ENCODE results near the gene EHBP1. TPM values are rescaled to one million over a fixed set of nuclear protein-coding genes. Genes with fewer than 3 reads are reported as not detected.

The EHBP1 gene
- total and polyA plus RNA-seq, 2 donors (not counting 1 experiment from before 2014, with no cell fraction given) = 129 to 191 TPM

GRCh38 chr2:63038034-63038433 is 332.5 kb downstream of the EHBP1 start:
- Histone ChIP-seq H3K36me3 (ENCODE audit: control insufficient read depth, insufficient read depth, low read length) (no peaks in the 10 kb centered on the region), H4K20me1 (ENCODE audit: control insufficient read depth, extremely low read depth, insufficient read depth, low read length) (peaks cover 1% of the 10 kb centered on the region), H3K27ac (ENCODE audit: insufficient read depth, low read length) (no peak overlapping the region)

GRCh38 chr2:63040586-63040985 is 335.1 kb downstream of the EHBP1 start:
- Histone ChIP-seq H3K27me3 (ENCODE audit: control insufficient read depth, insufficient read depth, low read length) (no peaks in the 10 kb centered on the region), H3K4me3 (replicated peaks in 1 of 4; ENCODE audit: control extremely low read depth in 1 of 4, insufficient read depth in 1 of 4, low read depth in 3 of 4, low read length in 4 of 4) (no peak overlapping the region), H3K9ac (ENCODE audit: insufficient read depth, low read length) (no peak overlapping the region), H3K79me2 (ENCODE audit: control insufficient read depth, insufficient read depth, low read length) (no peaks in the 10 kb centered on the region), H3K9me3 (ENCODE audit: control insufficient read depth, insufficient read depth, low read depth, low read length) (no peaks in the 10 kb centered on the region), H3K4me2 (ENCODE audit: extremely low read depth, insufficient read depth, low read length) (no peak overlapping the region), H4K20me1 (ENCODE audit: control insufficient read depth, extremely low read depth, insufficient read depth, low read length) (peaks cover 1% of the 10 kb centered on the region), H3K27ac (ENCODE audit: insufficient read depth, low read length) (no peak overlapping the region), H3K4me1 (ENCODE audit: control insufficient read depth, extremely low read depth, insufficient read depth, low read length) (no peaks in the 10 kb centered on the region), H2AFZ (ENCODE audit: low read length) (no peak overlapping the region), H3K36me3 (ENCODE audit: control insufficient read depth, insufficient read depth, low read length) (peaks cover 3% of the 10 kb centered on the region)
- no peak for DNase-seq (ENCODE audit: low read depth in 2 of 2)
- TF ChIP-seq CTCF (conservative IDR thresholded peaks at IDR 0.05 in 1 of 2, IDR thresholded peaks at IDR 0.05 in 1 of 2; ENCODE audit: low read depth in 1 of 2, low read length in 2 of 2) (no peak), EZH2 (IDR thresholded peaks at IDR 0.05; ENCODE audit: low read length, missing control alignments) (no peak)

More at GRCh38 chr2:63038034-63038433, 332.5 kb downstream of the EHBP1 start:
- Histone ChIP-seq H3K9me3 (ENCODE audit: control insufficient read depth, insufficient read depth, low read depth, low read length) (no peaks in the 10 kb centered on the region), H3K4me3 (replicated peaks in 1 of 4; ENCODE audit: control extremely low read depth in 1 of 4, insufficient read depth in 1 of 4, low read depth in 3 of 4, low read length in 4 of 4) (no peak overlapping the region), H3K79me2 (ENCODE audit: control insufficient read depth, insufficient read depth, low read length) (no peaks in the 10 kb centered on the region), H2AFZ (ENCODE audit: low read length) (no peak overlapping the region), H3K4me2 (ENCODE audit: extremely low read depth, insufficient read depth, low read length) (no peak overlapping the region), H3K4me1 (ENCODE audit: control insufficient read depth, extremely low read depth, insufficient read depth, low read length) (no peaks in the 10 kb centered on the region), H3K27me3 (ENCODE audit: control insufficient read depth, insufficient read depth, low read length) (no peaks in the 10 kb centered on the region), H3K9ac (ENCODE audit: insufficient read depth, low read length) (no peak overlapping the region)
- TF ChIP-seq CTCF (conservative IDR thresholded peaks at IDR 0.05 in 1 of 2, IDR thresholded peaks at IDR 0.05 in 1 of 2; ENCODE audit: low read depth in 1 of 2, low read length in 2 of 2) = no peak
- no peak for TF ChIP-seq EZH2 (IDR thresholded peaks at IDR 0.05; ENCODE audit: low read length, missing control alignments)
- DNase-seq (ENCODE audit: low read depth in 2 of 2) = no peak

GRCh38 chr2:63041592-63041991 is 336.1 kb downstream of the EHBP1 start:
- peaks cover 1% of the 10 kb centered on the region for H4K20me1 ChIP-seq (ENCODE audit: control insufficient read depth, extremely low read depth, insufficient read depth, low read length)
- no peak for TF ChIP-seq EZH2 (IDR thresholded peaks at IDR 0.05; ENCODE audit: low read length, missing control alignments)
- TF ChIP-seq CTCF (conservative IDR thresholded peaks at IDR 0.05 in 1 of 2, IDR thresholded peaks at IDR 0.05 in 1 of 2; ENCODE audit: low read depth in 1 of 2, low read length in 2 of 2) = no peak
- no peaks in the 10 kb centered on the region for H3K79me2 ChIP-seq (ENCODE audit: control insufficient read depth, insufficient read depth, low read length)
- no peaks in the 10 kb centered on the region for H3K4me1 ChIP-seq (ENCODE audit: control insufficient read depth, extremely low read depth, insufficient read depth, low read length)
- H3K27ac ChIP-seq (ENCODE audit: insufficient read depth, low read length) = no peak overlapping the region
- H2AFZ ChIP-seq (ENCODE audit: low read length) = no peak overlapping the region
- H3K4me3 ChIP-seq (replicated peaks in 1 of 4; ENCODE audit: control extremely low read depth in 1 of 4, insufficient read depth in 1 of 4, low read depth in 3 of 4, low read length in 4 of 4) = no peak overlapping the region
- H3K9ac ChIP-seq (ENCODE audit: insufficient read depth, low read length) = no peak overlapping the region
- H3K4me2 ChIP-seq (ENCODE audit: extremely low read depth, insufficient read depth, low read length) = no peak overlapping the region
- DNase-seq (ENCODE audit: low read depth in 2 of 2) = no peak
- peaks cover 3% of the 10 kb centered on the region for H3K36me3 ChIP-seq (ENCODE audit: control insufficient read depth, insufficient read depth, low read length)
- H3K9me3 ChIP-seq (ENCODE audit: control insufficient read depth, insufficient read depth, low read depth, low read length) = no peaks in the 10 kb centered on the region
- no peaks in the 10 kb centered on the region for H3K27me3 ChIP-seq (ENCODE audit: control insufficient read depth, insufficient read depth, low read length)

Data from fibroblast of lung (primary cell).